BE2C (cell line): ENCODE data around the gene WNT8A.

Experiments
- DNase-seq: peaks from one replicate; pipeline ENCODE4 v3.0.0-alpha.2; 2020
- H3K27me3 ChIP-seq: fragments of 250-450 bp; sonication (Bioruptor Pico); 2 replicates; pipeline ENCODE4 v1.5.1; 2020; ENCODE audit warnings: mild to moderate bottlenecking
- H3K36me3 ChIP-seq: fragments of 250-450 bp; sonication (Bioruptor Pico); 2 replicates; pipeline ENCODE4 v1.5.1; 2020; ENCODE audit warnings: mild to moderate bottlenecking
- H3K4me1 ChIP-seq: fragments of 250-450 bp; sonication (Bioruptor Pico); 2 replicates; pipeline ENCODE4 v1.5.1; 2020
- H3K4me3 ChIP-seq: 2 replicates; pipeline ENCODE4 v1.5.1; 2011; ENCODE audit warnings: low read depth, low read length
- H3K9me3 ChIP-seq: fragments of 250-450 bp; sonication (Bioruptor Pico); 2 replicates; pipeline ENCODE4 v1.5.1; 2020
- CTCF ChIP-seq: IDR thresholded peaks from 2 replicates; pipeline ENCODE4 v1.5.1; 2012; ENCODE audit warnings: mild to moderate bottlenecking, low read depth, low read length

Gene WNT8A

GRCh38 chr5:138096997-138097828 lies 13.4 kb downstream of the WNT8A start:
- Histone ChIP-seq H3K9me3 (no peaks in the 10 kb centered on the region), H3K4me1 (no peaks in the 10 kb centered on the region), H3K36me3 (no peaks in the 10 kb centered on the region), H3K4me3 (no peak overlapping the region), H3K27me3 (peaks cover 30% of the 10 kb centered on the region)
- TF ChIP-seq CTCF: no peak
- no peak for DNase-seq

GRCh38 chr5:138102454-138103318 lies 18.9 kb downstream of the WNT8A start:
- no peak for DNase-seq
- Histone ChIP-seq H3K36me3 (no peaks in the 10 kb centered on the region), H3K4me3 (no peak overlapping the region), H3K9me3 (no peaks in the 10 kb centered on the region), H3K27me3 (peaks cover 22% of the 10 kb centered on the region), H3K4me1 (no peaks in the 10 kb centered on the region; the same call in 1 of the 2 replicates)
- no peak for TF ChIP-seq CTCF

GRCh38 chr5:138103319-138103637 lies 19.4 kb downstream of the WNT8A start:
- H3K9me3 ChIP-seq: no peaks in the 10 kb centered on the region
- H3K4me1 ChIP-seq: no peaks in the 10 kb centered on the region; the same call in 1 of the 2 replicates
- no peak for DNase-seq
- H3K36me3 ChIP-seq: no peaks in the 10 kb centered on the region
- TF ChIP-seq CTCF: no peak
- H3K27me3 ChIP-seq: peaks cover 22% of the 10 kb centered on the region; the same call in 1 of the 2 replicates
- no peak overlapping the region for H3K4me3 ChIP-seq

- H3K36me3 ChIP-seq: no peaks in the 10 kb centered on the region
- no peaks in the 10 kb centered on the region; the same call in 1 of the 2 replicates for H3K4me1 ChIP-seq
- no peak for TF ChIP-seq CTCF
- H3K9me3 ChIP-seq: no peaks in the 10 kb centered on the region
- no peak overlapping the region for H3K4me3 ChIP-seq
- H3K27me3 ChIP-seq: peaks cover 18% of the 10 kb centered on the region; the same call in 1 of the 2 replicates
- DNase-seq: no peak
Measured at GRCh38 chr5:138105709-138106108, 21.9 kb downstream of the WNT8A start.

GRCh38 chr5:138107213-138107612 lies 23.4 kb downstream of the WNT8A start:
- H3K27me3 ChIP-seq: peaks cover 9% of the 10 kb centered on the region; the same call in 1 of the 2 replicates
- H3K9me3 ChIP-seq: no peaks in the 10 kb centered on the region
- no peak for TF ChIP-seq CTCF
- H3K4me3 ChIP-seq: no peak overlapping the region
- H3K4me1 ChIP-seq: no peaks in the 10 kb centered on the region; the same call in 1 of the 2 replicates
- no peak for DNase-seq
- no peaks in the 10 kb centered on the region for H3K36me3 ChIP-seq
